ENCODE data around the gene MREG.

MREG gene

GRCh38 chr2:216013080-216013909, at the start of gene MREG:
Gene MREG (minus strand): TSS chr2:216013551. CDS start chr2:216013327, 224 bp downstream.
- Histone ChIP-seq H3F3A (ENCODE audit: low read depth) (0 out of 2 replicates have a peak, but pooled peaks cover 3% of the 10 kb centered on the region), H3K9ac (ENCODE audit: low read depth, low read length, poor library complexity, severe bottlenecking) (peak within 1 kb of the TSS; percentile 88), H3K79me2 (ENCODE audit: insufficient read depth, low read length) (peaks cover 51% of the 10 kb centered on the region), H3K4me3 (ENCODE audit: low read length, poor library complexity, severe bottlenecking) (peak within 1 kb of the TSS; percentile 95), H3K9me3 (ENCODE audit: insufficient read depth, low read depth, low read length) (no peaks in the 10 kb centered on the region), H3K27me3 (ENCODE audit: insufficient read depth, low read length, poor library complexity, severe bottlenecking) (no peaks in the 10 kb centered on the region), H3K36me3 (ENCODE audit: insufficient read depth, low read length) (no peaks in the 10 kb centered on the region), H3K4me2 (ENCODE audit: low read depth, low read length, poor library complexity, severe bottlenecking) (peak within 1 kb of the TSS; percentile 89), H3K9me2 (replicated peaks; ENCODE audit: low read depth, low read length) (no peaks in the 10 kb centered on the region), H3K4me1 (ENCODE audit: insufficient read depth, low read length, poor library complexity, severe bottlenecking) (peaks cover 59% of the 10 kb centered on the region), H4K20me1 (ENCODE audit: insufficient read depth, low read length, poor library complexity, severe bottlenecking) (peaks cover 15% of the 10 kb centered on the region), H2AFZ (ENCODE audit: low read length) (peak within 1 kb of the TSS; percentile 60)
- TF ChIP-seq EZH2phosphoT487 (IDR thresholded peaks at IDR 0.05; ENCODE audit: borderline replicate concordance): no peak
- TF ChIP-seq, protein P1, sequence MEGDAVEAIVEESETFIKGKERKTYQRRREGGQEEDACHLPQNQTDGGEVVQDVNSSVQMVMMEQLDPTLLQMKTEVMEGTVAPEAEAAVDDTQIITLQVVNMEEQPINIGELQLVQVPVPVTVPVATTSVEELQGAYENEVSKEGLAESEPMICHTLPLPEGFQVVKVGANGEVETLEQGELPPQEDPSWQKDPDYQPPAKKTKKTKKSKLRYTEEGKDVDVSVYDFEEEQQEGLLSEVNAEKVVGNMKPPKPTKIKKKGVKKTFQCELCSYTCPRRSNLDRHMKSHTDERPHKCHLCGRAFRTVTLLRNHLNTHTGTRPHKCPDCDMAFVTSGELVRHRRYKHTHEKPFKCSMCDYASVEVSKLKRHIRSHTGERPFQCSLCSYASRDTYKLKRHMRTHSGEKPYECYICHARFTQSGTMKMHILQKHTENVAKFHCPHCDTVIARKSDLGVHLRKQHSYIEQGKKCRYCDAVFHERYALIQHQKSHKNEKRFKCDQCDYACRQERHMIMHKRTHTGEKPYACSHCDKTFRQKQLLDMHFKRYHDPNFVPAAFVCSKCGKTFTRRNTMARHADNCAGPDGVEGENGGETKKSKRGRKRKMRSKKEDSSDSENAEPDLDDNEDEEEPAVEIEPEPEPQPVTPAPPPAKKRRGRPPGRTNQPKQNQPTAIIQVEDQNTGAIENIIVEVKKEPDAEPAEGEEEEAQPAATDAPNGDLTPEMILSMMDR (conservative IDR thresholded peaks at IDR 0.05; ENCODE audit: low read length): peak; percentile 60

GRCh38 chr2:216059233-216059834, 46.0 kb upstream of the MREG start:
- no peaks in the 10 kb centered on the region for H3F3A ChIP-seq (ENCODE audit: low read depth)
- no peaks in the 10 kb centered on the region for H3K9me3 ChIP-seq (ENCODE audit: insufficient read depth, low read depth, low read length)
- no peak overlapping the region for H3K4me2 ChIP-seq (ENCODE audit: low read depth, low read length, poor library complexity, severe bottlenecking)
- no peaks in the 10 kb centered on the region for H3K79me2 ChIP-seq (ENCODE audit: insufficient read depth, low read length)
- H4K20me1 ChIP-seq (ENCODE audit: insufficient read depth, low read length, poor library complexity, severe bottlenecking): no peaks in the 10 kb centered on the region
- peaks cover 5% of the 10 kb centered on the region; the same call in 1 of the 2 replicates for H3K36me3 ChIP-seq (ENCODE audit: insufficient read depth, low read length)
- no peak for TF ChIP-seq EZH2phosphoT487 (IDR thresholded peaks at IDR 0.05; ENCODE audit: borderline replicate concordance)
- TF ChIP-seq, protein P1 (conservative IDR thresholded peaks at IDR 0.05; ENCODE audit: low read length): peak; percentile 49; the same call in 1 of the 2 replicates
- no peak overlapping the region for H3K4me3 ChIP-seq (ENCODE audit: low read length, poor library complexity, severe bottlenecking)
- H2AFZ ChIP-seq (ENCODE audit: low read length): no peak overlapping the region
- no peaks in the 10 kb centered on the region for H3K4me1 ChIP-seq (ENCODE audit: insufficient read depth, low read length, poor library complexity, severe bottlenecking)
- H3K9me2 ChIP-seq (replicated peaks; ENCODE audit: low read depth, low read length): no peaks in the 10 kb centered on the region
- no peaks in the 10 kb centered on the region for H3K27me3 ChIP-seq (ENCODE audit: insufficient read depth, low read length, poor library complexity, severe bottlenecking)
- H3K9ac ChIP-seq (ENCODE audit: low read depth, low read length, poor library complexity, severe bottlenecking): no peak overlapping the region

DNA sequence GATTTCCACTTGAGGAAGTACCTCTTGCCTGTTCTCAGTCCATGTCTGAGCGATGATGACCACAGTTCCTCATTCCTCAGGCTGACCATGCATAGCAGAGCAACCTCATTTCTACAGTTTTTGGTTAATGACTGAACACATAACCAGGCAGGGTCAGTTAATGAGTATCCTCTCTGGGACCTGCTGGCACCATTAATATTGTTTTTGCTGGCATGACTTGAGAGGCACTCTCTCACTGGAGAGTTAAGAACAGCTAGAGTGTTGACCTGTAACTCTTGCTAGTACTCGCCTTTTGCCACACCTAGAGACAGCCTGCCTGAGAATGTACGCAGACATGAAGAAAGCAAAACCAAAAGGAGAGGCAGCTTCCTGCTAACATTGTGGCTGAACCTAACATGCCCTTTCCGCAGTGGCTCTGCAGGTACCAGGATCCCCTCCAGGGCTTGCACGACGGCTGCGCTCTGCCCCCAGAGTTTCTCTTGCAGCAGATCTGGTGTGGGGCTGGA, 44.4 kb upstream of the MREG start:
- peaks cover 2% of the 10 kb centered on the region; the same call in 1 of the 2 replicates for H3K36me3 ChIP-seq (ENCODE audit: insufficient read depth, low read length)
- H3K9me2 ChIP-seq (replicated peaks; ENCODE audit: low read depth, low read length): no peaks in the 10 kb centered on the region
- H3K27me3 ChIP-seq (ENCODE audit: insufficient read depth, low read length, poor library complexity, severe bottlenecking): no peaks in the 10 kb centered on the region
- H3K4me1 ChIP-seq (ENCODE audit: insufficient read depth, low read length, poor library complexity, severe bottlenecking): no peaks in the 10 kb centered on the region
- H3K79me2 ChIP-seq (ENCODE audit: insufficient read depth, low read length): no peaks in the 10 kb centered on the region
- TF ChIP-seq, protein P1 (conservative IDR thresholded peaks at IDR 0.05; ENCODE audit: low read length): no peak
- no peak for TF ChIP-seq EZH2phosphoT487 (IDR thresholded peaks at IDR 0.05; ENCODE audit: borderline replicate concordance)
- no peak overlapping the region for H3K4me2 ChIP-seq (ENCODE audit: low read depth, low read length, poor library complexity, severe bottlenecking)
- no peak overlapping the region for H3K4me3 ChIP-seq (ENCODE audit: low read length, poor library complexity, severe bottlenecking)
- H4K20me1 ChIP-seq (ENCODE audit: insufficient read depth, low read length, poor library complexity, severe bottlenecking): no peaks in the 10 kb centered on the region
- no peak overlapping the region for H3K9ac ChIP-seq (ENCODE audit: low read depth, low read length, poor library complexity, severe bottlenecking)
- H2AFZ ChIP-seq (ENCODE audit: low read length): no peak overlapping the region
- no peaks in the 10 kb centered on the region for H3F3A ChIP-seq (ENCODE audit: low read depth)
- no peaks in the 10 kb centered on the region for H3K9me3 ChIP-seq (ENCODE audit: insufficient read depth, low read depth, low read length)
